HepG2 (cell line): ENCODE results near the gene DOK4. TPM values are rescaled to one million over a fixed set of nuclear protein-coding genes. Genes with fewer than 3 reads are reported as not detected.
A peak's percentile ranks its signal among the peaks of the same experiment; 100 is the strongest.

Experiments used
- AHR ChIP-seq: IDR thresholded peaks from 2 replicates; pipeline ENCODE4 v1.6.1; 2018; ENCODE audit warnings: missing genetic modification reagents, missing compliant biosample characterization
- ARNT ChIP-seq: fragments of 450-650 bp; IDR thresholded peaks from 2 replicates; pipeline ENCODE4 v1.6.1; 2017
- HES4 ChIP-seq: sonication (generic); formaldehyde crosslinking; IDR thresholded peaks from 2 replicates; pipeline ENCODE4 v1.9.0; 2021; ENCODE audit warnings: mild to moderate bottlenecking, missing genetic modification reagents, borderline replicate concordance
- NFIB ChIP-seq: sonication (generic); formaldehyde crosslinking; IDR thresholded peaks from 2 replicates; pipeline ENCODE4 v1.9.0; 2021; ENCODE audit warnings: missing genetic modification reagents, mild to moderate bottlenecking, borderline replicate concordance
- PAXIP1 ChIP-seq: sonication (generic); formaldehyde crosslinking; conservative IDR thresholded peaks from 2 replicates; pipeline ENCODE4 v1.4.0; 2020; ENCODE audit warnings: mild to moderate bottlenecking, missing genetic modification reagents, moderate library complexity
- RFX1 ChIP-seq: fragments of 450-650 bp; IDR thresholded peaks from 2 replicates; pipeline ENCODE4 v1.6.1; 2017
- SNAPC4 ChIP-seq: sonication (generic); formaldehyde crosslinking; IDR thresholded peaks from 2 replicates; pipeline ENCODE4 v1.4.0; 2020; ENCODE audit warnings: mild to moderate bottlenecking, missing genetic modification reagents
- SP1 ChIP-seq, 2 experiments: fragments of 450-650 bp in 1 of 2; sonication (generic) in 1 of 2; formaldehyde crosslinking in 1 of 2; IDR thresholded peaks; 2 replicates each; pipeline versions ENCODE4 v1.4.0 to v1.6.1; 2016 to 2020; ENCODE audit warnings: missing genetic modification reagents in 1 of 2
- TAF15 ChIP-seq: fragments of 200-400 bp; formaldehyde crosslinking; IDR thresholded peaks from one replicate; pipeline ENCODE4 v1.6.1; 2018; ENCODE audit warnings: mild to moderate bottlenecking, low read depth, low read length; ENCODE audit not compliant: poor library complexity, severe bottlenecking
- U2AF2 ChIP-seq: fragments of 200-400 bp; formaldehyde crosslinking; IDR thresholded peaks from 2 replicates; pipeline ENCODE4 v1.6.1; 2017; ENCODE audit warnings: low read depth, mild to moderate bottlenecking, low read length
- YEATS2 ChIP-seq: sonication (generic); formaldehyde crosslinking; IDR thresholded peaks from 2 replicates; pipeline ENCODE4 v1.4.0; 2020; ENCODE audit warnings: missing genetic modification reagents, borderline replicate concordance
- ZFP62 ChIP-seq: sonication (generic); formaldehyde crosslinking; IDR thresholded peaks from 2 replicates; pipeline ENCODE4 v1.4.0; 2020; ENCODE audit warnings: missing genetic modification reagents
- ZMYM3 ChIP-seq: sonication (generic); formaldehyde crosslinking; IDR thresholded peaks from 2 replicates; pipeline ENCODE4 v1.5.1; 2020; ENCODE audit warnings: mild to moderate bottlenecking, missing genetic modification reagents
- ZNF207 ChIP-seq: fragments of 450-650 bp; IDR thresholded peaks from 2 replicates; pipeline ENCODE4 v1.6.1; 2016; ENCODE audit warnings: antibody characterized with exemption, borderline replicate concordance
- ZNF224 ChIP-seq: sonication (generic); formaldehyde crosslinking; IDR thresholded peaks from 2 replicates; pipeline ENCODE4 v1.5.0; 2020; ENCODE audit warnings: mild to moderate bottlenecking, missing genetic modification reagents
- ZNF24 ChIP-seq: fragments of 450-650 bp; IDR thresholded peaks from 2 replicates; pipeline ENCODE4 v1.6.1; 2017; ENCODE audit warnings: antibody characterized with exemption, mild to moderate bottlenecking
- ZNF331 ChIP-seq: sonication (generic); formaldehyde crosslinking; IDR thresholded peaks from 2 replicates; pipeline ENCODE4 v1.4.0; 2020; ENCODE audit warnings: missing genetic modification reagents
- ZNF740 ChIP-seq: sonication (generic); formaldehyde crosslinking; IDR thresholded peaks from 2 replicates; pipeline ENCODE4 v1.4.0; 2020; ENCODE audit warnings: missing genetic modification reagents
- ZNF800 ChIP-seq: sonication (generic); formaldehyde crosslinking; IDR thresholded peaks from 2 replicates; pipeline ENCODE4 v1.4.0; 2020; ENCODE audit warnings: missing genetic modification reagents
- polyA plus RNA-seq, 8 experiments: library from polyadenylated mRNA; depleted of rRNA in 3 of 8; stranded (reverse) in 7 of 8; unstranded in 1 of 8; fragments of >200 nt; fragmentation: Illumina TruSeq in 4 of 8; extraction: Trizol in 4 of 8; gene quantifications; 2 replicates each; pipeline versions ENCODE4 v1.2.1 to v1.2.3, GENCODE V29; 2011 to 2016; ENCODE audit warnings: low read depth in 4 of 8, missing spikeins in 1 of 8, mixed read lengths in 1 of 8; ENCODE audit not compliant: insufficient read depth in 1 of 8
- total RNA-seq, 5 experiments: library from RNA; depleted of rRNA; stranded (reverse); fragments of >200 nt; fragmentation: Illumina TruSeq; extraction: Trizol; gene quantifications; 2 replicates each; pipeline ENCODE4 v1.2.3, GENCODE V29; 2016; ENCODE audit warnings: low read depth in 1 of 5

The DOK4 gene
- total and polyA plus RNA-seq, 2 of the 13 experiments (the other 11 are each of a cell fraction or from before 2014, with no cell fraction given): 52.7 to 70.0 TPM

- TF ChIP-seq SNAPC4 (CRISPR knock-in tag) (no peak), ZFP62 (no peak), HES4 (no peak; the same call in 1 of the 2 replicates), ZNF740 (0 out of 2 replicates have a peak, but pooled peaks have one; percentile 61), ZNF24 (peak; percentile 27; the same call in 1 of the 2 replicates), ZNF207 (no peak), AHR (CRISPR knock-in tag) (peak; percentile 82; the same call in 1 of the 2 replicates), ZNF224 (CRISPR knock-in tag) (peak; percentile 74; the same call in 1 of the 2 replicates), TAF15 (no peak), ZMYM3 (CRISPR knock-in tag) (peak; percentile 81), NFIB (0 out of 2 replicates have a peak, but pooled peaks have one; percentile 47), ZNF800 (CRISPR knock-in tag) (0 out of 2 replicates have a peak, but pooled peaks have one; percentile 73), ARNT (no peak), RFX1 (no peak), PAXIP1 (CRISPR knock-in tag) (peak; percentile 60), SP1 (IDR thresholded peaks at IDR 0.05) (no peak), SP1 (CRISPR knock-in tag; IDR thresholded peaks at IDR 0.05) (peak; percentile 70), ZNF331 (CRISPR knock-in tag) (peak; percentile 96), U2AF2 (no peak), YEATS2 (CRISPR knock-in tag) (peak; percentile 98)
Measured at GRCh38 chr16:57462209-57462977, 23.9 kb downstream of the DOK4 start, which contains the start of gene POLR2C (continued).
